RKO (cell line): ENCODE data around the gene RRP15.
A peak's percentile ranks its signal among the peaks of the same experiment; 100 is the strongest.
"Not testable (repeated sequence)": the region's sequence is repeated elsewhere in the genome, so short reads cannot be mapped to it uniquely, and the experiment has no call there.

Source experiments
- DNase-seq: peaks from one replicate; pipeline ENCODE4 v3.0.0-alpha.2; 2016; ENCODE audit warnings: low spot score

The RRP15 gene

DNA sequence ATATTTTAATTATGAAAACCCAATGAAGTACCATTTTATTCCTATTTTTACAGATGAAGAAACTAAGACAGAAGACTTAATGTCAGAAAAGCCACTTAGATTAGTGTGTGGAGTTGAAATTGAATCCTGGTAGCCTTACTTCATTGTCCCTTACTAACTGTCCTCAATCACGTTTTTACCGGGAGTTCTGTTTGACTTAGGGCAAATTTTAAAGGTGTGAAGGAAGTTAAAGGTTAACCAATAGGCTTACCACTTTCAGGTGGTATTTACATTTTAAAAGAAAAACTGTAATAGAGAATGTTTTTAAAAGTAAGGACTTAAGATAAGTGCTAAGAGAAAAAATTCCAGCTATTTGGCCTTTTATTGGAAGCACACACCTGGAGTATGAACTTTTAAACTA is 12.4 kb downstream of the RRP15 start:
- no peak for DNase-seq

DNA sequence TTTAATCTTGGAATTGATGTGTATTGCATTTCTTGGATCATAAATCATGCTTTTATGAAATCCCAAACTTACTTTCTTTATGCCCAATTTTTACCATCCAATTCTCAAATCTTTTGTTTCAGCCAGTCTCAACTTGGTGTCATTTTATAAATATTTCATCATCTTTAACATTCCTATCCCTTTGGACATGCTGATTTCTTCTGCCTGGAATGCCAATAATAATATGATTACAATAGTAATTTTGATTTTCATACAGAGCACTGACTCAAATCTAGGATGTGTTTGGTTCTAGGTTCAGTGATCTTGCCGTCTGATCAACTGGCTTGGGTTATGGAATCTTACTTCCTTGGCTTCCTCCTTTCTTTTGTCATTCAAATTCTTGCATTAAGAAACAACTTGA is 12.8 kb downstream of the RRP15 start:
- no peak for DNase-seq

DNA sequence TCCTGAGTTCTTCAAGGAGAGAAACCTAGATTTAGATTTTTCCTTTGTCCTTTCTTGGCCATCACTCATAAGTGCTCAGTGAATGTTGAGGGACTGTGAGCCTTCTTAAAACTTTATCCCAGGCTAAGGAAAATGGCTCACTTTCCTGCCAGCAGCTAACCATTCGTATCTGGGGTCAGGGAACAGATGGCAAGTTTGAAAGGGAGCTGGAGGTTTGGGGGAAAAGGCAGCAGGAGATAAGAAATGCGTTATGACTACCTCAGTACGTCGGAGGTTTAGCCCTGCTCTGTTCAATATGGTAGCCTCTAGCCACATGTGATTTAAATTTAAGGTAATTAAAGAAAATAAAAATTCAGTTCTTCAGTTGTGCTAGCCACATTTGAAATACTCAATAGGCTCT is 13.3 kb downstream of the RRP15 start:
- no peak for DNase-seq

DNA sequence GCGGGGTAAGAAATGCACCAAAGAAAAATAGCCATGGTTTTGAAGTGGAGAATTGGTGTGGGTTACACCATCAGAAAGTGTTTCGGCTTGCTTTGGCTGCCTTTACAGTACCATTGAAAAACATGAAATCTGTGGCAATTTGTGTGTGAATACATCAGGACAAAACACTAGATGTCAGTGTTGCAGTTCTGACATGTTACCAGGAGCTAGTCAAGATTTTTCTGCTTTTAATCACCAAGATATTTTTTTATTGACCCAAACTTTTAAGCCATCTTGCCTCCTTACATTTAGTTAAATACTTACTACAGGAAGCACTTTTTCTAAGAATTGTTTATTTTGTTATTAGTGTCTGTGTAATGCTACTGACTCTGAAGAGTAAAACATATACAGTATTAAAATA is 14.3 kb downstream of the RRP15 start:
- peak; percentile 61 for DNase-seq

DNA sequence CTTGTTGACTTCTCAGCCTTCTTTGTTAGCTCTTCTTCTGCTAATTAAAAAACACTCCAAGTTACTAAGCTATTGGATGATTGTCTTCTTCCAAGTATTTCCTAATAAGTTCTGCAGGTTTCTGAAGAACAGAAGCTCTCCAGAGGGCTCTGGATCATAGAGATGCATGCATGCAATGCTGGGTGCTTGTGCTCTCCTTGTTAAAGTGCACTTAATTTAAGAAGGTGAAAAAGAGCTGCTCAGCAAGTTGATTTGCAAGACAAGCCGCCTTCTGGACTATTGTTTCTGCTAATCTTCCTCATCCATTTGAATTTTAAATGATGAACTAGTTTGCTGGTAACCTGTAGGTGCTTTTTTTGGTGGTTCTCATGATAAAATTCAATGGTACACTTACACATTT is 16.1 kb downstream of the RRP15 start:
- DNase-seq: no peak

DNA sequence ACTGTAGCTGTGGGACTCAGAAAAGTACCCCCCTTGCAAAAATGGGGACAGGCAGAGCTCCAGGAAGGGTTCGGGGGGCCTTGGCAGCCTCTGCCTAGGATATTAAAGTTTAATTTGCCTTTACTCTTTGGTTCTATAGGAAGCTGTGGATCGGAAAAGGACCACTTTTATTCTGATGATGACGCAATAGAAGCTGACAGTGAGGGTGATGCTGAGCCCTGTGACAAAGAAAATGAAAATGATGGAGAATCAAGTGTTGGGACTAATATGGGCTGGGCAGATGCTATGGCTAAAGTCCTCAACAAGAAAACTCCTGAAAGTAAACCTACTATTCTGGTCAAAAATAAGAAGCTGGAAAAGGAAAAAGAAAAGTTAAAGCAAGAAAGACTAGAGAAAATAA is 17.1 kb downstream of the RRP15 start:
- no peak for DNase-seq

DNA sequence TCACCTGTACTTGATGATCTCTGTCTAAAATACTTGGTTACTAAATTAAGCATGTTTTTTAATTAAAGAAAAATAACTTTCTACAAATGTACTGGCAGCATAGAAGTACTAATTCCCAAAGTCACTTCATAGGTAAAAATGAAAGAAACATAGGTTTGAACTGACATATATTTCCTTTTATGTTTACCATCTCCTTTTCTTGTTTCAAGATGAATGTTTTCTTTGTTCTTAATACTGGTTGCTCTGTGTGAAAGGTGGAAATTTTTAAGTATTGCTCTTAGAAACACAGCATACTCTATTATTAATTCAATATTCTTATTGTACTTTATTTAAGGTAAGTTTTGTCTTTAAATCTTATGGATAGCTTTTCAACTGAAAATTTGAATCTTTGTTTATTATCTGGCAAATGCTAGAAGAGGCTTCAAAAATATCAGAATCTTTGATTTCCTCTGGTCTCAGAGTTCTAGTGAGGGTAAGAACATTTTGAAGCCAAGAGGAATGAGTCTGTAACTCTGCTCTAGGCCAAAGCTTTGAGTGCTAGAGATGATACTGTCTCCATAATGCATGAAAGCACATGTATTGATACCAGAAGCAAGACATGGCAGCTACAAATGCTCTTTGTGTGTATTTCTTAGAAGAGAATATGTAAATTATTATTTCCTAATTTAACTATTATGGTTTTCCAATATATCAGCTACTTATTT is 18.2 kb downstream of the RRP15 start:
- no peak for DNase-seq

DNA sequence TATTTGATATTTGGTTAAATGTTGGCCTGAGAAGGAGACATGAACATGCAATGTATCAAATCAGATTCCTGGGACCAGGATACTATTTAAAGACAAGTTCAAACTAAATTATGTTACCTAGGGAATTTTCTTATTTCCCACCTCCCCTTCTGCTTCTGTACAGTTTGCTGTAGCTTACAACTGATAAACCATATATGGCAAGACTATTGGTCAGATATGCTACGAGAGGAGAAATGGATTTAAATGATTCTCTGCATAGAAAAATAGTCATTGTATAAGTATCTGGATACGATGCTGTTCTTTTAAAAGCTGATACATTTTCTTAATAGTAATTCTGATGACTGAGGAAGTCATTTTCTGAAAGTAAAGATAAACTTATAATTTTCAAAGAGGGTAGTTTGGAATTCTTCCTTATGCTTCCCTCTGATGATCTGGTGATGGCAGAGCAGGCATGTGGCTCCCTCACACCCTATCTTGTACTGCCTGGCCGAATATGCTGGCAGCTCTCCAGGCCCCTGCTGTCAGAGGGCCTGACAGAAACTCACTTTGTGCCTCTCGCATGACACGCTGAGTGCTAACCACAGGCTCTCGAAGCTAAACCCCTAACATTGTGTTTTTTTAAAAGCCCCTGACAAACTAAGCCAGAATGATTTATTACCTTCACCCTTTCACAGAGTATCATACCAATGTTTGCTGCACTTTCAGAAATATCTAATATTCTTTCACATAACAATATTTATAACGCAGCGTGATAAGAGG is 19.4 kb downstream of the RRP15 start:
- DNase-seq: no peak

DNA sequence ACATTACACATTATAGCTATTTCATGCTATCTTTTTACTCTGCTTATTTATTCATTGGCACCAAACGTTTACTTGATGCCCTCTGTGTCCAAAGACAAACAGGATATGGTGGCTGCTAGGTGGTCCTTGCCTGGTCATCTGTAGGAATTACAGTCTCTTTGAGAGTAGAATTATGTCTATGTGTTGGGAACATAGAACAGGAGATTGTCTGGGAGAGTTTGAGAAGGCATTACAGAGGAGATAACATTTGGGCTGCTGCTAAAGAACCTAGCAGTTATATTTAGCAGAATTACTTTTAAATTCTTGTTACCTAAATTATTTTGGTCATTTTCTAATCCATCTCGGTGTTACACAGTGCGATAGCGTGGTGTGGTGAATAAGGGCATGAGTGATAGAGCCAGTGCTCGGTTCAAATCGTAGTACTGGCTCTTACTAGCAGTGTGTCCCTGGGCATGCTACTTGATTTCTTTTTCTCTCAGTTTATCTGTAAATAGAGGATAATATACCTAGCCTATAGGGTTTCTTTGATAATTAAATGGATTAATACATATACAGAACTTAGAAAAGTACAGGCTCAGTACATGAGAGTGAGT is 20.5 kb downstream of the RRP15 start:
- DNase-seq: no peak

DNA sequence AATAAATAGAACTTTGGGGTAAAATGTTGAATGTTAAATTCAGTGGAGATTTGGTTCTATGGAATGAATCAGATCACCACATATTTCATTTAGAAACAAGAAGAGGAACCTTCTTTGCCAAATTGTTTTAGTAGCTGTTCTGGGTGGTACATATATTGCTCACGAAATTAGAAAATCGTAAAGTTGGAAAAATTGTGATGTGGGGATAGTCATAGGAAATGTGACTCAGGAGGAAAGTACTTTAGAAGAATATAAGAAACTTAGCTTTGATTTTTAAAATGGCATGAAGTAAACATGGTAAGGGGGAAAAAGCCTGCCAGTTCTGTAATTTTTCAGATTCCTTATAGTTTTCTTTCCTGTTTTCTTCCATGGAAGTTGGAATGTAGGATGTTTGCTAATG is 27.4 kb downstream of the RRP15 start:
- no peak for DNase-seq

DNA sequence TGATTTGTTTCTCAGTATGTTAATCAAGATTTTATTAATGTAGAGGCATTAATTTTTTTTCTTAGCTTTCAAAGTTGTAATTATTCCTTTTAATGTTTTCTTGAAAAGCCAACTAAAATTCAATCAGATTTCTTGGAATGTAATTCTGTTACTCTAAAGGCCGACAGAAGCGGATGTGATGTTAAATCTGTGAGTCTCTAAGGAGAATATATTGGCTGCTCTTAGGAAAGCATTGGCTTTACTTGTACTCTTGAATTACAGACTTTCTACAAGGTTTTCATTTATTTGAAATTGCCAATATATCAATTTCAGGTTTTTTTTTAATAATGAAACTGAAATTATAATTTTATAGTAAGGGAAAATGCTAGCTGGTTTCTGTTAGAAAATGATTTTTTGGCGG is 29.2 kb downstream of the RRP15 start:
- DNase-seq: no peak

DNA sequence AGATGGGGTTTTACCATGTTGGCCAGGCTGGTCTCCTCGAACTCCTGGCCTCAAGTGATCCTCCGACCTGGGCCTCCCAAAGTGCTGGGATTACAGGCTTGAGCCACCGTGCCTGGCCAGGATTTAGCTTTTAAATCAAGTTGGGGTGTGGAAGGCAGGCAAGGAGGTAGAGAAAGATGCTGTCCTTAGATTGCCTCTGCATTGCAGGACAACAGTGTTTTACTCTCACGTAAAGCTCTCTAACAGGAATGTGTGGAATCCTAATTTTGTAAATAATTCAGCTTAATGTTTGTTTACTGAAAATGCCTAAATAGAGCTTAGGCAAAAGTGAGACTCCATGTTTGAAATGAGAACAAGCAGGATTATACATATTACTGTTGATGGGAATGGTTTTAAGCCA is 30.5 kb downstream of the RRP15 start:
- no peak for DNase-seq

DNA sequence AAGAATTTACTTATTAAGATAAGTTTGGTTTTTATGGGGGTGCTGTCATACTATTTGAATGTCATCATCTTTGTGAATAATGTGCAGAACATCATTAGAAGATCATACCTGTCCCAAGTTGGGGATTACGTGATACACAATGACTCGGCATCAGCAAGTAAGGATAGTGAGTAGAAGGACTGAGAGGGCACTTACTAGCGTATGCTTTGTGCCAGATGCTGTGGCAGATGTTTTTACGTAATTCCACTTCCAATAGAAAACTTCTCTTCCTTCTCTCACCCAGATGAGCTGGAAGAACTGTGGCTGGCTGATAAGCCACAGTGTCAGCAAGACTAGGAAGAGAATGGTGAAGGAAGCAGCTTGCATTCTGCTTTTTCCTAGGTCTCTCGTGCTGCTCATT is 32.0 kb downstream of the RRP15 start:
- DNase-seq: no peak

DNA sequence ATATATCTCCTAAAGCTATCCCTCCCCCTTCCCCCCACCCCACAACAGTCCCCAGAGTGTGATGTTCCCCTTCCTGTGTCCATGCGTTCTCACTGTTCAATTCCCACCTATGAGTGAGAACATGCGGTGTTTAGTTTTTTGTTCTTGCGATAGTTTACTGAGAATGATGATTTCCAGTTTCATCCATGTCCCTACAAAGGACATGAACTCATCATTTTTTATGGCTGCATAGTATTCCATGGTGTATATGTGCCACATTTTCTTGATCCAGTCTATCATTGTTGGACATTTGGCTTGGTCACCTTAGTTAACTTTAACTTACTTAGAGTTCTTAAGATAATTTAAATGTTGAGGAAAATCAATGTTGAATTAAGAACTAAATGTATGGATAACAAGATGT is 35.1 kb downstream of the RRP15 start:
- not testable (repeated sequence) for DNase-seq

DNA sequence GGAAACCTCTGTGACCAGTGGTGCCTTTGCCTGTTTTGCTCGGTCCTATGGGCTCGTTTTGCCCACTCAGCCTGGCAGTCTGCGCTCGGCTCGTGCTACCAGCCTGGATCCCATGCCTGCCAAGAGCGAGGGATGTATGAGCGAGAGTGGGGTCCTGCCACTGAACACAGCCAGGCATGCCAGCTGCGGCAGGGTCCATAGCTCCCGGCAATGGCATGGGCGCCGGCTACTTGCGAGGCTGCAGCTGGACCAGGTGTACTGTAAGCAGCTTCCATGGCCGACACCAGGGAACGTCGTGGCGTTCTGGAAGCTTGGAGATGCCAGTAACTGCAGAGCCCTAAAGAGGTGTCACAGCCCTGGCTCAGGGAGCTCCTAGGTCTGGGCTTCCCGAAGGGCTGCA is 37.7 kb downstream of the RRP15 start:
- DNase-seq: no peak

DNA sequence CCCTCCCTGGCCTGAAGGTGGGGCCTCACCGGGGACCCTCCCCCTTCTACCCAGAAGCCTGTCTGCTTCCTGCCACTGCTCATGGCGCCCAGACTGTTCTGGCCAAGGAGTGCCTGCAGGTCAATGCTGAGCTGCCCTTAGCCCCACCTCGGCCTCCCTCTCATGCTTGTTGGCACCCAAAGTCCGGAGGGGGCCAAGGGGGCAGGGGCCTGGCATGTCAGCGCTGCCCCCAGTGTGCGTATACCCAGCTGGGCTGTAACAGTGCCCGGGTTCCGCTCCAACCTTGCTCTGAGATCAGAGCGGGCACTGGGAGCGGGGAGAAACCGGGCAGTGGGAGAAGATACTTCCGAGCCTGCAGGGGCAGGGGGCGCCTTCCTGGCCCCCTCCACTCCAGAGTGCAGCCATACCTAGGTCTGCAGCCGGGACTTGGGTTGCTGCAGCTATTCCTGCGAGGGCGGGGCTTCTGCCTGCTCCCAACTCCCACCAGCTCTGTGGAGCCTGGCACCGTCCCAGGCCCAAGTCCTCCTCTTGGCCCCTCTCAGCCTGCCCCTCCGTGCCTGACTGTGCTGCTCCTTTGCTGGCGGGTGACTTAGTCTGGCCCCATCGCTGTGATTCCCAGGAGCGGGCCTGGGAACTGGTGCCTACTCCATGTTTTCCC is 38.6 kb downstream of the RRP15 start:
- DNase-seq: no peak

DNA sequence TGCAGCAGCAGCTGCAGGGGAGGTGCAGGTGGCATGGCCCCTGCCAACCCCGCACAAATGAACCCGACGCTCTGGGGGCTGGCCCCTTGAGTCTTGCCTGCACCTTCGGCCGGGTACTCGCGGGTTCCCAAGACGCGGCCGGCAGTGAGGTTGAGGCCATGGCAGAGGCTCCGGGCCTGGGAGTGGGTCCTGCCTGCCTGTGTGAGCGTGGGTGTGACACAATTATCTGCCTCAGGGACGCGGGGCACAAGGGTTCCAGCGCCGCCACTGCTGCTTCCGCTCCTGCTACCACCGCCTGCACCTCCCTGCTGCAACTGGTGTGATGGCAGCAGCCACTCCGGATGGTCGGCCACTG is 39.1 kb downstream of the RRP15 start:
- DNase-seq: no peak

DNA sequence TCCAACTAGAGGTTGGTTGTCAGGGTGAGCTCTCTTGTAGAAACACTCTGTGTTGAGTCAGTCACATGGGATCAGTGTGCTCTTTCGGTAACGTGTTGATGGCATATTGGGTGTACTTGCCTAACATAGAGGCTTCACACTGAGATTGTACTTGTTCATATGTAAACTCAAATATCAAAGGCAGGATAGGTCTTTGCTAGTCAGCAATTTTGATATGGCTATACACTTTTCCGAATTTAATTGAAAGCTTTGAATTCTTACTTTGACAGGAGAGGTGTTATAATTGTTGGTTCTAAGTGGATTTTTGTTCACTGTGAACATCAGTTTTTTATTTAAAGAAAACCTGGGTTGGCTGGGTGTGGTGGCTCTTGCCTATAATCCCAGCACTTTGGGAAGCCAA is 43.7 kb downstream of the RRP15 start:
- DNase-seq: no peak

DNA sequence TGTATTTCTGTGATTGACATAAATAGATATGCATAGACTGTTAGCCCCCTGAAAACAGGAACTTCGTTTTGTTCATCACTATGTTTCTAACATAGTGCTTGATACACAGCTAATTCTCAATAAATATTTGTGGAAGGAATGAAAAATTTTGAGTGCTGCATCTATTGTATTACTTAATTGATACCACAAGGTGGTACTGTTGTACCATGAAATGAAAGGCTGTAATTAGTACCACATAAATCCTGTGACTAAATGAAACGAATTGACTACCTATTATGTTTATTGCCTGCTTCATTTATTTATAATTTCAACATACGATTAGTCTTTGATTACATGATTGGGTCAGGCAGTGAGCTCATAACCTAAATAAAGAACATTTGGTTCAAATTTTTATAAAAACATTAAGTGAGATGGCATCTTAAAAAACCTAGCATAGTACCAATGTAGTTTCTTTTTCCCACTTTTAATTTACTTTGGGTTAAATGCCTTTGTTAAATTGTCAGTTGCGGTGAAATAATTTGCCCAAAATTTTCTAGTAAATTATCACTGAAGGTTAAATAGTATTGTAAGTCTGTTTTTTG is 45.0 kb downstream of the RRP15 start:
- DNase-seq: peak; percentile 57

DNA sequence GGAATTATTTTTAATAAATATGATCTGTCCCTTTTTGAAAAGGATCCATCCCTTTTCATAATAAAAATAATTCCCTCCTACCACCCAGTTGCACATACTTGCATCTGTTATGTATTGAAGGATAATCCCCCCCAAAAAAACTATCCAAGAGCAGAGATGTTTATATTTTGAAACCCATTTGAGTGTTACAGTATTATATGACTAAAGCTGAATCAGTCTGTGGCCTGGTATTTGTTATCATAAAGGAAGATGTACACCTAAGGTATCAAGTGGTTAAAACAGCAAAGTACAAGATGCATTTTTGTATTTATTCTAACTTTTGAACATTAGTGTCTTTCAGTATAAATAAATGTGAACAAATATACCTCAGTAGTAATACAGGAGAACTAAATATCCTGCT is 47.3 kb downstream of the RRP15 start:
- DNase-seq: no peak

DNA sequence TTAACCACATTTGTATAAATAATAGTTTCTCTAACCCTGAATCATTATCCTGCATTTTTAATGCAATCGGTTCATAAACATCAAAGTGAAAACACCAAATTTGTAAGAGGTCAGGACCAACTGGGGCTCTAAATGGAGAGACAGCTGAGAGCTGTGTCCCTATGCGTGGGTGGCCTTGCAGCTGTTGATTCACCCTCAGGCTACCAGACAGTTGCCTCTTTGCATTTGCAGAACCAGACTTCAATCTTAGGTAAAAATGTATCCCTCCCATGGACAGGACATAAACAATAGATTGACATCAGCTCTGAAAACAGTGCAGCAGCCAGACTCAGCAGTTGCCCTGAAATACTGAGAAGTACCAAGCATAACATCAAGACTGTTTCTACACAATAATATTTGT is 51.2 kb downstream of the RRP15 start:
- DNase-seq: no peak

DNA sequence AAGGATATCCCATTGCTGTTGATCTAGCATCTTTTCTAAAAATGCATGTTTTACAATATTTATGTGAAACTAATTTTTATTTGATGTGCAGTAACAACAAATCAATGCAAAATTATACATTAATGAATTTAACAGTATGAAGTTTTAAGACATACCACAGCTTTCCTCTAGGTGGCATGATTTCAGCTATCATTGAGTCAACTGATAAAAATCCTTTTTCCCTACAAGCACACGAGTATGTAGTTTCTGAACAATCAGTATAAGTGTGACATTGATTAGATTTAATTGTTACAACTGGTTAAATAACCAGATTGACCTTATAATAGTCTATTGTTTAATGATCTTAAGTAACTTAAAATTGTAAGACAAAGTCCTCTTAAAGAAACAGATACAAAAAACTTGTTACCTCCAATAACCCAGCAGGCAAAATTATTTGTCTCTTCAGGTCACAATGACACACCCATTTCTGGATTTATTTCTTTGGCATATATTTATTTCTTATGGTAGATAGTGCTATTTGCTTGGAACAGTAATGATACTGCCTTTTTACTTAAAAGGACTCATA is 54.3 kb downstream of the RRP15 start:
- DNase-seq: peak; percentile 55
